ENCODE measurements around the gene BSCL2.

GRCh38 chr11:62665599-62666258, 41.5 kb downstream of the BSCL2 start:
- TF ChIP-seq CTCF (IDR thresholded peaks at IDR 0.05) (no peak), POLR2A (IDR thresholded peaks at IDR 0.05) (no peak)
